Activated CD8-positive, alpha-beta memory T cell treated with anti-CD3 and anti-CD28 coated beads, Interleukin-2, amount 50 U/mL, for 4 hours (primary cell): ENCODE results near the gene GLUD1.
"Not testable (repeated sequence)": the region's sequence is repeated elsewhere in the genome, so short reads cannot be mapped to it uniquely, and the experiment has no call there.

Source experiments
- DNase-seq: peaks from one replicate; pipeline ENCODE4 v3.0.0-alpha.2; 2020

The GLUD1 gene

DNA sequence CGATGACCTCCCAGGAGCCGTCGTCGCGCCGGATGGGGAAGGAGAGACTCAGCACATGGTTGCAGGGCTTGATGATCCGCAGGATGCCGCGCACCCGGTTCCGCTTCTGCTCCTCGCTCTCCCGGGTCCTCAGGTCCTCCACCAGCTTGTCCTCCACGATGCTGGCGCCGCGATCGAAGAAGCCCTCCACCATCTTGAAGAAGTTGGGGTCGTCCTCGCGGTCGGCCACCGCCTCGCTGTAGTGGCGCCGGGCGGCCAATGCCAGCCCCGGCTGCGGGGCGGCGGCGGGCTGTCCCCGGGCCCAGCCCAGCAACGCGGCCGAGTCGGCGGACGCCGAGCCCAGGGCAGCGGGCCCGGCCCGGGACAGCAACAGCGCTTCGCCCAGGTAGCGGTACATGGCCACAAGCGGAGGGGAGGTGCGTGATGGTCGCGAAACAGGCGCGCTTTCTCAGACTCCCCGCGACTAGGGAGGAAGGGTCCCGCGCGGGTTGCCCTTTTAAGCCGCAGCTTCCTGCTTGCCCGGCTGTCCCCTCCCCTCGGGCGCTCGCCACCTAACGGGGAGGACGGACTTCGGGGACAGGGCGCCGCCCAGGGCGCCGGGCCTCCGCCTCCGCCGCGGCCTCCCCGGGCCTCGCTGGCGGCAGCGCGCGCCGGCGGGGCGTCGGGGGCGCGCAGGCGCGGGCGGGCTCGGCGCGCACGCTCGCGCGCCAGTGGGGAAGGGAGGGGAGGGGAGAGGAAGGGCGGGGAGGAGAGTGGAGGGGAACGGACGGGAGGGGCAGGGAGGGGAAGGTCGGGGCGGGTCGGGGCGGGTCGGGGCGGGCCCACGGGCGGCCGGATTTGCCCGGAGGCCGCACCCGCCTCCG lies at the start of gene GLUD1, which contains the start of gene SHLD2:
TSS of gene GLUD1 (minus strand) at position 471 of the 863 bp plus-strand sequence. CDS start at position 397, 74 bp downstream.
TSS of gene SHLD2 (plus strand) at position 834 of the 863 bp plus-strand sequence. CDS start 56,149 bp downstream, outside the sequence.
- DNase-seq: peak; percentile 83

DNA sequence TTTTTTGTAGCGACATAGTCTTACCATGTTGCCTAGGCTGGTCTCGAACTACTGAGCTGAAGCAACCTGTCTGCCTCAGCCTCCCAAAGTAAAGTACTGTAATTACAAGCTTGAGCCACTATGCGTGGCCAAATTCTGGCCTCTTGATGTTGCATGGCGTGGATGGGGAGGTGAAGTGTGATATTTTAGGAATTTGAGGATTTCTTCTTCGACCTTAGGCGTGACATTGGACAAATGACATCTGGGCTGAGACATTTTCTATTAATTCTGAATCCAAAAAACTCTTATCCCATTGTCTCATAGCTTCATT lies 48.4 kb upstream of the GLUD1 start:
- not testable (repeated sequence) for DNase-seq

- DNase-seq: not testable (repeated sequence)
Measured at GRCh38 chr10:87142230-87143108, 47.8 kb upstream of the GLUD1 start.

DNA sequence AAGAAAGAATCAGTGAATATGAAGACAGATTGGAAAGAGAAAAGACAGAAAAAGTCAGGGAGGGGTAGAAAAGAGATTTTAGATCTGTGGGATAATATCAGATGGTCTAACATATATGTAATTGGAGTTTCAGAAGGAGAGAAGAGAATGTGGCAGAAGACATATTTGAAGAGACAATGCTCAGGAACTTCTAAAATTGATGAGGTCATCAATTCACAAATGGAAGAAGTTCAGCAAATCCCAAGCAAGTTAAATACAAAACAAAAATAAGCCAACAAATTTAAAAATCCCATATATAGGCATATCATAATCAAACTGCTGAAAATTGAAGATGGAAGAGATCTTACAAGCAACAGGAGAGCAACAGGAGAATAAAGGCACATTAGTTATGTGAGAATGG lies 42.8 kb upstream of the GLUD1 start:
- DNase-seq: not testable (repeated sequence)

- DNase-seq: not testable (repeated sequence)
Measured at GRCh38 chr10:87134440-87134839, 39.8 kb upstream of the GLUD1 start.

GRCh38 chr10:87133936-87134335 lies 39.3 kb upstream of the GLUD1 start:
- not testable (repeated sequence) for DNase-seq

DNA sequence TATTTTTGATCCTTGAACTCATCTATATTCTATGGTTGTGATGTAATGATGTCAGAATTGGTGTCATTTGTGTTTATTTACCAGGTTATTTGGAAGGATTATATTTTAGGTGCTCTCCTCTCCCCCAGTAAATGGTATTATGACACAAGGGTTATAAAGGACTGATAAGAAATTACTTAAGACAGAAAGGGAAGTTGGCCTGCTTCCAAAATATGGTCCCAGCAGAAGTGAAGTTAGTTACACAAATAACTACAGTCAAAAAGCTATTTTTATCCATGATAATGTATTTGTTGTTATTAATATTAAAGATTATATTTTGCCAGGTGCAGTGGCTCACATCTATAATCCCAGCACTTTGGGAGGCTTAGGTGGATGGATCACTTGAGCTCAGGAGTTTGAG lies 37.5 kb upstream of the GLUD1 start:
- DNase-seq: not testable (repeated sequence)

DNA sequence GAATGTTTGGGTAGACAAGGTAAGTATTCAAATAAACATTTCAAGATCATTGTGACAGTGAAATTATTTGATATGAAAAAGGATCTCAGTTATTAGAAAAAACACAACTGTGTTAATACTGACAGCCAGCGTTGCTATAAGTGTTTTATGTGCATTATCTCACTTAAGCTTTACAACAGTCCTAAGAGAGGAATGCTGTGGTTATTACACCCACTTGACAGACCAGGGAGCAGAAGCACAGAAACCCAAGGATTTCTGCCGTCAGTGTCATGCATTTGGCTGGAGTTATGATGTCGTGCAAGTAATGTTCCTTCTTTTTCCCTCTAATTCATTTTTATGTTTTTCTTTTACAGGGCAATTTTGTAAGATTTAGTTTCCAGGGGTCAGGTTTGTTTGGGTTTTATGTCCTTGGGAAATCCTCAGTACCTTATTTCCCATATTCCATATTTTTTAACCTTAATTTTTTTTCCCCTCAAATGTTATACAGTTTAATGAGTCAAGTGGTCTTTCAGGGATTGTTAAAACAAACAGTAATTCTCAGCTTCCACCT lies 33.0 kb upstream of the GLUD1 start:
- not testable (repeated sequence) for DNase-seq

- DNase-seq: not testable (repeated sequence)
Measured at GRCh38 chr10:87127048-87127447, 32.4 kb upstream of the GLUD1 start.

DNA sequence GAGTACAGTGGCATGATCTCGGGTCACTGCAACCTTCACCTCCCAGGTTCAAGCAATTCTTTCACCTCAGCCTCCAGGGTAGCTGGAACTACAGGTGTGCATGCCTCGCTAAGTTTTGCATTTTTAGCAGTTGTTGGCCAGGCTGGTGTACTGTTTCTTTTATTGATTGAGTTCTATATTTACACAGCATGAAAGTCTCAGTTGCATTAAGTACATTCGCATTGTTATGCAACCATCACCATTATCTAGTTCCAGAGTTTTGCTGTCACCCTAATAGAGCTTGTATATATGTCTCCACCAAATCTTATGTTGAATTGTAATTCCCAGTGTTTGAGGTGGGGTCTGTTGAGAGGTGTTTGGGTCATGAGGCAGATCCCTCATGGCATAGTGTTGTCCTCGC lies 28.7 kb upstream of the GLUD1 start:
- not testable (repeated sequence) for DNase-seq

DNA sequence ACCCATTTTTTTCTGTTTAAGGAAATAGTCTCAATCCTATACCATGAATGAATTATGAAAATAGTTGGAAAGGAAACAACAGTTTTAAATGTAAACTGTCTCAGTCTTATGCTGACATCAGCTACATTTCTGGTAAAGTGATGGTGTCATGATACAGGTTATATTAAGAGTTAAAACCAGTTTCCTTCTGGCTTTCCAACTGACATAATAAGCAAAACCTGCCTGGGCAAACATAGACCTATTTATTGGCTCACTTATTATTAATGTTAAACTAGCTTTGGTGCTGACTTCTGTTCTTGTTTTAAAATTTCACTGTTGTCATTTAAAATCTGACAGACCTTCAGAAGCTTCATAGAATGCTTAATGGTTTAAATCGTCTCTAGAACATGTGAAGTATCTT lies 24.4 kb upstream of the GLUD1 start:
- DNase-seq: not testable (repeated sequence)

DNA sequence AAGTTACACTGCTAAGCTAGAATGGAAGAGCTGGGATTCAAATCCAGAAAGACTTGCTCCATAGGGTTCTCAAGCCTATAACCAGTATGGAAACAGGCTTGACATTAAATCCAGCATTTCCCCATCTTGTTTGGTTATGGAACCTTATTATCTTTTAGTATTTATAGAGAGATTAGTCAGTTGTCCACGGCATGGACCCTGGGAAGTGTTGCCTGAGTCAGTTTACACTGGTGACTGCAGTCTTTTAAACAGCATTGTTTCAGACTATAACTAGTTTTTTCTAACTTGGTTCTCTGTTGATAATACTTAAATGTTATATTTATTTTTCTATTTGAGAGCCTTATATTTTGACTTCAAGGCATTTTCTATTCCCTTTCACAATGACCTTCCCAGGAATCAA lies 23.5 kb upstream of the GLUD1 start:
- not testable (repeated sequence) for DNase-seq

- no peak for DNase-seq
Measured at GRCh38 chr10:87105446-87106124, 10.9 kb upstream of the GLUD1 start.

DNA sequence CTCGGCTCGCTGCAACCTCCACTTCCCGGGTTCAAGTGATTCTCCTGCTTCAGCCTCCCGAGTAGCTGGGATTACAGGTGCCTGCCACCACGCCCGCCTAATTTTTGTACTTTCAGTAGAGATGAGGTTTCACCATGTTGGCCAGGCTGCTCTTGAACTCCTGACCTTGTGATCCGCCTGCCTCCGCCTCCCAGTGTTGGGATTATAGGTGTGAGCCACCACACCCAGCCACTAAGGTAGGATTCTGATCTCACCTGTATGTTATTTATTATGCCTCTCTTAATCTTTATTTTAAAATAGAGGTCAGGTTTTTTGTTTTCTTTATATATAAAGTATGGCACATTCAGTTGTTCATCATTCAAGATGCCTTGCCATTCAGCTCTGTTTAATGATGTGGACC lies 10.1 kb upstream of the GLUD1 start:
- DNase-seq: not testable (repeated sequence)

DNA sequence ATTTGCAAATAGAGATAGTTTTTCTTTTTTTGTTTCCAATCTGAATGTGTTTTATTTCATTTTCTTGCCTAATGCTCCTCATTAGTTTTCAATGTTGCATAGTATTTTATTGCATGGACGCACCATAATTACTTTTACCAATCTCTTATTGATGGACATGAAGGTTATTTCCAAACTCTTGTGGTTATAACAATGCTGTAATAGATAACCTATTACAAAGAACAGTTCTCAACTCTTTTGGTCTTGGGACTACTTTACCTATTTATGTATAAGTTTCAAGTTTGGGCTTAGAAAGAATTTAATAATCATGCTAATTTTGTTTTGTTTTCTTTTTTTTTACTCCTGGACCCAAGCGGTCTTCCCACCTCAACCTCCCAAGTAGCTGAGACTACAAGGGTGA lies 7.4 kb upstream of the GLUD1 start:
- no peak for DNase-seq

- DNase-seq: peak; percentile 79
Measured at GRCh38 chr10:87095236-87095945, 748 bp upstream of the GLUD1 start.

GRCh38 chr10:87093632-87094372 lies 841 bp downstream of the GLUD1 start:
- peak; percentile 69 for DNase-seq

DNA sequence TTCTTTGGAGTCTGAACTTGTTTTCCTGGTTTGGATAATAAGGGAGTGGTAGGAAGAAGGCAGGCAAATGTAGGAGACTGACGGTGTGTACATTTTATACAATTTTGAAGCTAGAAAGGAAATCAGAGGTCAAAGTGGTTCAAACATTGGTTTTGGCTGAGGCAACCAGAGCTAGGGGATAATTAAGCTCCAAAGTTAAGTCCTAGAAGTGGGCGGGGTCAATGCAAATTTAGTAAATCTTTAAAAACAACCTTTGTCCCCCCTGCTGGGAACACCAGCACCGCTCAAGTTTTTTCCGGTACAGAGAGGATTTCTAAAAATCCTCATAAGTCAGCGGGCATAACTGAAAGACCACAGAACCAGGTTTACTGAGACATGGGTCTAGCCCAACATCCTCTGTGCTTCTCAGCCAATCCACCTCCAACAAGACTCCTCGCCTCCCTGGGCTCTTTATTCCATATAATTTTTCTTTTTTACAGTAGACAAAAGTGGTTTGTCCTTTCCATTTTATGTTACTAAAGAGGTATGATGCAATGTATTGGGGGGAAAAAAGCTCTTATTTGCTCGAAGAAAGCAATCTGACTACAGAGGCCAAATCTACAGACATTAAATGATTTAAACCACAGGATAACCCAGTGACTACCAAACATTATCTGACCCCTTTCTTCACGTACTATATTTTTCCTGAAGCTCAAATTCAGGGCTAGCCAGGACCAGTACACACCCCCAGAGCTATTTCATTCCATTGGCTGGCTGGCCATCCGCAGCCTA lies 1.6 kb downstream of the GLUD1 start:
- DNase-seq: no peak

GRCh38 chr10:87092376-87092860 lies 2.2 kb downstream of the GLUD1 start:
- no peak for DNase-seq

DNA sequence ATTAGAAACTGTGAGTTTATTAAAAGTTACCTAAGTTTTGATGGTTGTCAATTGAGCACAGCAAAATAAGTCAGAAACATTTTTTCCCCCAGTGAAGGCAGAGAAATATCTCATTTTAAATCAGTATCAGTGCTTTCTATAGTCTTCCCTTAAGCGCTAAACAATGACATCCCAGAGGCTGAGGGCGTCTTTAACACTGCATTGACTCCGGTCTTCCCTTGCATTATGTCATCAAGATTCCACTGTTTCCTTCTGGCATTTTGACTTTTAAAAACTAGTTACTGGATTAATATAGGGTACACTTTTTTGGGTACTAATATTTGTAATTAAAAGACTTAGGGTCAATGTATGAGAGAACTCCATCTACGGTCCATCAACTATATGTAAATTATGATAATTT lies 3.9 kb downstream of the GLUD1 start:
- DNase-seq: no peak
